HG03432 (cell line): Measurements from ENCODE around the gene STARD4.
A peak's percentile ranks its signal among the peaks of the same experiment; 100 is the strongest.

ENCODE experiments used
- ATAC-seq: cut with Tn5 transposase; IDR thresholded peaks from one replicate; pipeline ENCODE4 v1.9.1; 2021; ENCODE audit warnings: mild to moderate bottlenecking, moderate library complexity; ENCODE audit not compliant: unreplicated experiment

STARD4 gene

GRCh38 chr5:111530298-111530740 is 18.0 kb upstream of the STARD4 start:
- peak; percentile 98 for ATAC-seq

- no peak for ATAC-seq
These were observed 15.7 kb upstream of the STARD4 start for GRCh38 chr5:111528056-111528455.

GRCh38 chr5:111520908-111521307 is 8.6 kb upstream of the STARD4 start:
- no peak for ATAC-seq

- no peak for ATAC-seq
These were observed 6.4 kb upstream of the STARD4 start for GRCh38 chr5:111518777-111519176.

GRCh38 chr5:111517853-111518501 is 5.6 kb upstream of the STARD4 start:
- peak; percentile 58 for ATAC-seq

- ATAC-seq = no peak
These were observed 1.8 kb upstream of the STARD4 start for GRCh38 chr5:111514087-111514486.

DNA sequence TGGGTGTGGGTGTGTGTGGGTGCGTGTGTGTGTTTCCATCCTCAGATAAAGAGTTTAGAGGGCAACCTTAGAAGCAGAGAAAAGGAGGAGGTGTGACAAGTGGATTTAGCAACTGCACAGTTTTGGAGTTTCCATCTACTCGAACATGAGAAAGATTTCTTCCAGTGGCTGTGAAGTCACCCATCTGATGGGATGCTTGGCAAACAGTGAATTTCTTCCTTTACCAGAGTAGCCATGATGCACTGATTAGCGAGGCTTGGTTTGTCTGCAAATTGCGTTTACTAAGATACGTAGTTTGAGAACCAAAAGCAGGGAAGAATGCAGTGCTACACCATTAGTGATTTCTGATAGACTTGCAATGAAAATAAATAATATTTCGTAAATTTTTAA is 791 bp upstream of the STARD4 start:
- ATAC-seq = no peak

GRCh38 chr5:111511831-111512374 is 432 bp downstream of the STARD4 start:
- peak; percentile 4 for ATAC-seq

DNA sequence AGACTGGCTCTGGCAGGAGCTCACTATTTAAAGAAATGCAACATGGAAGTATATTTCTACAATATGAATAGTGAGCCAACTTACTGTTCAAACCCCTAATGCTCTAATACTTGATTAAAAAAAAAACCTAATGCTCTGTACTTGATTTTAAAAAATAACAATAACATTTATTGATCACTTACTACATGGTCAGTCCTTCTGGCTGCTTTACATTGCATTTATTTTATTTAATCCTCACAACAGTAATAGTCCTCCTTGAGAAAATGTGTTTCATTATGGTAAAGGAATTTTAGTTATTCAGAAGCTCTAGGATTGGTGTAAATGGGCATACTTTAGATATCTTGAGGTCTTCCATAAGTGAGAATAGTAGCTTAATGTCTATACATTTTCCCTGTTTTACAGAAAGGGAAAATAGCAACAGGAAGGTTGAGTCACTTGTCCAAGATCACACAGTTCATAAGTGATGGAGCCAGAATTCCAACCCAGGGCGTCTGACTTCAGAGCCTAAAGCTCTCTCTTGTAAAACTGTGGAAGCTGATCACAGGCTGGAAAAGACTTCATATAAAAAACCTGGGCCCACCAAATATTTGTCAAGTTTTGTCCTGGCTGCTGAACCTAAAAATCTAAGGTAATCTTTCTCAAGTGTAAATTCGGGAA is 1.0 kb downstream of the STARD4 start:
- ATAC-seq = no peak

DNA sequence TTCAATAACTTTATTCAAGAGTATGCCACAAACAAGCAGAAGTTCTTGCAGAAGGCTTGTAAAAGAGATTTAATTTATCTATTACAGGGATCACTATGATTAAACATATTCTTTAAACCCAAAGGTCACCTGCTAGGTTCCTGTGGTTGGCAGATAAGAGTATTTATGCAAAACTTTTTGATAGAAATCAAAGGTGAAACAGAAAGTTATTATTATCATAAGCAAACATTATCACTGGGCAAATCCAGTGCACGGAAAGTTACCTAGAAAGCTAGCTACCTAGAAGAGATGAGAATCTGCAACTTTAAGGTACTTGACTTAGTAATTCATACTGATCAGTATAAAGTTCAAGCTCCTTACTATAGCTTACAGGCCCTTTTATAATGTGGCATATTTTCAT is 3.2 kb downstream of the STARD4 start:
- ATAC-seq = no peak

- no peak for ATAC-seq
These were observed 5.1 kb downstream of the STARD4 start for GRCh38 chr5:111507276-111507675.

GRCh38 chr5:111505096-111505495 is 7.2 kb downstream of the STARD4 start:
- no peak for ATAC-seq

DNA sequence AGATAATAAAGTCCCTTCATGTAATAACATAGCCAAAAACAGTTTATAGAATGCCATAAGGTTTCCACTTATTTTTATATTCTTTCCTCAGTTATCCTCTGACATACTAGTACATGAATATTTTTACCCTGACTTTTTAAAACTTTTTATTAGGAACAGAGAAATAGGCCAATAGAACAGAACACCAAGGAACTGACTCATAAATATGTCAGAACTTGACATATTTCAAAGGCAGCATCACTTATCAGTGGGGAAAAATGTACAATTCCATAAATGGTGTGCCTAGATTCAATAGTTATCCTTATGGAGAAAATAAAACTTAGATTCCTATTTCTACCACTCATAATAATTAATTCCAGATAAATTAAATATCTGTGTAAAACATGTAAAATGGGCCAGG is 9.4 kb downstream of the STARD4 start:
- no peak for ATAC-seq

DNA sequence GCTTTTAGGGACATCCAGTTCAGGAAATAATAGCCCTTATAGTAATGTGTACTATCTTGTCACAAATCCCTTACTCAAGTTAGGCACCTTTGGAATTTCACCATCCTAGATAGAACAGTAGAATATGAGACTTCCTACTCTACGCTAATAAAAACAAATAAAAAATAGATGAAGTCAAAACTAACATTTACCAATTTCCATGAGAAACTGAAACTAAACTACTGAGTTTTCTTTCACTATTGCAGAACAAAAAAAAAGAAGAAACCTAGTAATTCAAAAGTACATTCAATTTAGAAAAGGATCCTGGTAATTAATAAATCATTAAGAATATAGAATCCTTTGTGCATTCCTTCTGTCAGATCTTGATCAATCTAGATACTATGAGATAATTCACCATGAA is 14.0 kb downstream of the STARD4 start:
- no peak for ATAC-seq

- peak; percentile 26 for ATAC-seq
These were observed 17.2 kb downstream of the STARD4 start for GRCh38 chr5:111495159-111495558.

- peak; percentile 52 for ATAC-seq
These were observed 17.9 kb downstream of the STARD4 start for GRCh38 chr5:111494355-111494999.

- no peak for ATAC-seq
These were observed 19.3 kb downstream of the STARD4 start for GRCh38 chr5:111493031-111493430.

GRCh38 chr5:111488353-111488752 is 24.0 kb downstream of the STARD4 start:
- ATAC-seq = no peak

DNA sequence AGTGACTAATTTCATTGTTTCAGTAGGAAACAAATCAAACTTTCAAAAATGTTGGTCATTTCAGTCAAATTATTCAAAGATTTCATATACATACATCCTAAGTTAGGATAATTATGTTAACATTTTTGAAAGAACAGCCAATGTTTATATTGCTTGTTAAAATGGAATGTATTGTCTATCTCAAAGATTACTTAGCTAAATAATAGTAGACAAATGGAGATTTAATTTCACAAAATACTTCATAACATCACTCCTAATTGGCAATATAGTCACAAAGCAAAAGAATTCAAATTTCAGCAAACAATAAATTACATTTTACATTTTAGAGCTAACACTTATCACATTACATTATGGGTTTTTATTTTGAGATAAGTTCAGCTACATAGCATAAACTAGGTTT is 25.4 kb downstream of the STARD4 start:
- ATAC-seq = no peak

DNA sequence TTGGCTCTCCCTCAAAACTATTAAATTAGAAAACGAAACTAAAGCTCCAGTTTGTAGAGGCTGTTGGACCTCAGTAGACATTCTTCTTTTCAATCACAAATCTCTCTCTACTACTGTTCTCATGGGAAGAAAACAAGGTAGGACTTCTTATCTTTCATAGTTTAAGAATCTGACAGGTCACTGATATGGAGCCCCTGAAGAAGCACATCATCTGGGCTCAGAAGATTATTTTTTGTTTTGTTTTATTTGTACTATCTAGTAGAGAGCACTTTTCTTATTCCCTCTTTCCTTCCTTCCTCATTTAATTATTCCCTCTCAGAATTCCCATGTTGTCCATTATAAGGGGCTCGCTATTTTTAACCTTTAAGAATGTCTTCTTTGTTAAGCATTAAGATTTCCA is 26.3 kb downstream of the STARD4 start:
- ATAC-seq = no peak

GRCh38 chr5:111480346-111480745 is 32.0 kb downstream of the STARD4 start:
- no peak for ATAC-seq

DNA sequence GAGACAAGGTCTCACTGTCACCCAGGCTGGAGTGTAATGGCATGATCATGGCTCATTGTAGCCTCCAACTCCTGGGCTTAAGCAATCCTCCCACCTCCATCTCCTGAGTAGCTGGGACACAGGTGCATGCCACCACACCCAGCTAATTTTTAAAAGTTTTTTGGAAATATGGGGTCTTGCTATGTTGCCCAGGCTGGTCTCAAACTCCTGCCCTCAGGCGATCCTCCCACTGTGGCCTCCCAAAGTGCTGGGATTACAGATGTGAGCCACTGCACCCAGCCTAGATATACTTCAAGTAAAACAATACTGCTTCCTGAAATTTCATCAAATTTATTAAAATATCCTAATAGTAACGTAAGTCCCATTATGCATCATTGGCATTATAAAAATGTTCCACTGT is 33.4 kb downstream of the STARD4 start:
- no peak for ATAC-seq
